Astrocyte (in vitro differentiated cells and primary cell): Measurements from ENCODE around the gene SYDE2. TPM values are rescaled to one million over a fixed set of nuclear protein-coding genes. Genes with fewer than 3 reads are reported as not detected.

Experiments
- DNase-seq: peaks from one replicate; pipeline ENCODE4 v3.0.0-alpha.2; 2010; ENCODE audit warnings: low read depth
- FAIRE-seq: peaks from 2 replicates; lab custom pipeline; 2011; peaks lifted over from hg19 to GRCh38; lab: Jason Lieb, UNC
- H2AFZ ChIP-seq: 2 replicates; pipeline ENCODE4 v1.6.0; 2012; ENCODE audit warnings: low read depth, low read length, inconsistent platforms
- H3K27ac ChIP-seq: 2 replicates; pipeline ENCODE4 v1.5.1; 2011; ENCODE audit warnings: low read depth, low read length, inconsistent platforms
- H3K27me3 ChIP-seq: 2 replicates; pipeline ENCODE4 v1.6.0; 2011; ENCODE audit warnings: low read length, inconsistent platforms; ENCODE audit not compliant: insufficient read depth
- H3K36me3 ChIP-seq: 2 replicates; pipeline ENCODE4 v1.5.1; 2011; ENCODE audit warnings: low read length, inconsistent platforms; ENCODE audit not compliant: insufficient read depth
- H3K4me1 ChIP-seq: 2 replicates; pipeline ENCODE4 v1.5.1; 2011; ENCODE audit warnings: low read length, inconsistent platforms; ENCODE audit not compliant: insufficient read depth
- H3K4me2 ChIP-seq: 2 replicates; pipeline ENCODE4 v1.6.0; 2012; ENCODE audit warnings: low read length, inconsistent platforms
- H3K4me3 ChIP-seq: 2 replicates; pipeline ENCODE4 v1.5.1; 2011; ENCODE audit warnings: low read depth, mild to moderate bottlenecking, low read length, inconsistent platforms; ENCODE audit not compliant: insufficient read depth
- H3K79me2 ChIP-seq: 2 replicates; pipeline ENCODE4 v1.6.0; 2012; ENCODE audit warnings: mild to moderate bottlenecking, low read length, inconsistent platforms; ENCODE audit not compliant: insufficient read depth
- H3K9ac ChIP-seq: 2 replicates; pipeline ENCODE4 v1.6.0; 2012; ENCODE audit warnings: mild to moderate bottlenecking, low read length, inconsistent platforms
- H3K9me3 ChIP-seq: 2 replicates; pipeline ENCODE4 v1.5.1; 2012; ENCODE audit warnings: low read depth, mild to moderate bottlenecking, low read length, inconsistent platforms; ENCODE audit not compliant: insufficient read depth
- H4K20me1 ChIP-seq: 2 replicates; pipeline ENCODE4 v1.6.0; 2012; ENCODE audit warnings: low read length, inconsistent platforms; ENCODE audit not compliant: insufficient read depth
- H3K27ac Mint-ChIP-seq: one replicate; pipeline ENCODE4 v1.8.0; 2021; ENCODE audit warnings: mild to moderate bottlenecking, mixed read lengths; ENCODE audit not compliant: unreplicated experiment
- H3K27me3 Mint-ChIP-seq: one replicate; pipeline ENCODE4 v1.8.0; 2021; ENCODE audit warnings: low read depth, mixed read lengths; ENCODE audit not compliant: unreplicated experiment
- H3K36me3 Mint-ChIP-seq: one replicate; pipeline ENCODE4 v1.8.0; 2021; ENCODE audit warnings: low read depth, mixed read lengths; ENCODE audit not compliant: unreplicated experiment
- H3K4me1 Mint-ChIP-seq: one replicate; pipeline ENCODE4 v1.8.0; 2021; ENCODE audit warnings: low read depth, mixed read lengths; ENCODE audit not compliant: unreplicated experiment
- H3K4me3 Mint-ChIP-seq: one replicate; pipeline ENCODE4 v1.8.0; 2021; ENCODE audit warnings: mild to moderate bottlenecking, moderate library complexity, mixed read lengths; ENCODE audit not compliant: unreplicated experiment
- H3K9me3 Mint-ChIP-seq: one replicate; pipeline ENCODE4 v1.8.0; 2021; ENCODE audit warnings: mild to moderate bottlenecking, mixed read lengths; ENCODE audit not compliant: unreplicated experiment
- CTCF ChIP-seq: IDR thresholded peaks from 2 replicates; pipeline ENCODE4 v1.5.1; 2011; ENCODE audit warnings: low read depth, mild to moderate bottlenecking, inconsistent platforms, low read length, moderate library complexity; ENCODE audit not compliant: insufficient read depth
- EZH2 ChIP-seq: IDR thresholded peaks from 2 replicates; pipeline ENCODE4 v1.6.1; 2012; ENCODE audit warnings: mild to moderate bottlenecking, low read length, inconsistent platforms; ENCODE audit not compliant: insufficient read depth
- total RNA-seq: library from RNA; stranded (reverse); gene quantifications from 2 replicates; pipeline ENCODE4 v1.2.1, GENCODE V29; 2021

SYDE2 gene
- total RNA-seq, 1 donor from 2014 or later = 9.9 TPM

DNA sequence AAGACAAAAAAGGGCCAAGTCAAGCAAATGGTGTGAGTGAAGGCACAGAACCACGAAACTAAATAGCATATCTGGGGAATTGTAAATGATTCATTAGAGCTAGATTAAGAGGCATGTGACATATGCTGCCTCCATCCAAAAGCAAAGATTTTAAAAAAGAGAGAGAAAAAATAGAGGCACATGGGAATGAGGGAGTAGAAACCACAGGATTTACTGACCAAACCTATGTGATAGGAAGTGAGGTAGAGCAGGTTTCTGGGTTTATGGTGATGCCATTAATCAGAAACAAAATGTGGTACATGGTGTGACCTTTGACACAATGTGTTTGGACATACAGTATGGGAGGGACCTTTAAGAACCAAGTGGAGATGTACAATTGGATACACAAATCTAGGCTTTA lies 45.1 kb upstream of the SYDE2 start:
- no peak overlapping the region for H2AFZ ChIP-seq
- peaks cover 7% of the 10 kb centered on the region for H3K4me1 ChIP-seq
- no peak overlapping the region for H3K4me3 Mint-ChIP-seq
- H3K9ac ChIP-seq = no peak overlapping the region
- DNase-seq (no peak), FAIRE-seq (no peak)
- peaks cover 33% of the 10 kb centered on the region for H3K4me1 Mint-ChIP-seq
- H3K27ac Mint-ChIP-seq = peak overlapping the region; percentile 44
- no peaks in the 10 kb centered on the region for H3K27me3 ChIP-seq
- no peak overlapping the region for H3K4me3 ChIP-seq
- no peaks in the 10 kb centered on the region for H4K20me1 ChIP-seq
- no peaks in the 10 kb centered on the region for H3K79me2 ChIP-seq
- peaks cover 8% of the 10 kb centered on the region for H3K9me3 Mint-ChIP-seq
- H3K27ac ChIP-seq = no peak overlapping the region
- TF ChIP-seq EZH2 (no peak), CTCF (no peak)
- H3K27me3 Mint-ChIP-seq = no peaks in the 10 kb centered on the region
- no peak overlapping the region for H3K4me2 ChIP-seq
- no peaks in the 10 kb centered on the region for H3K36me3 ChIP-seq
- H3K36me3 Mint-ChIP-seq = peaks cover 12% of the 10 kb centered on the region
- no peaks in the 10 kb centered on the region for H3K9me3 ChIP-seq

GRCh38 chr1:85245456-85245855 lies 44.6 kb upstream of the SYDE2 start:
- no peaks in the 10 kb centered on the region for H3K79me2 ChIP-seq
- Mint-ChIP-seq H3K4me3 (no peak overlapping the region), H3K4me1 (peaks cover 37% of the 10 kb centered on the region), H3K27me3 (no peaks in the 10 kb centered on the region), H3K36me3 (peaks cover 11% of the 10 kb centered on the region), H3K9me3 (peaks cover 8% of the 10 kb centered on the region), H3K27ac (peak overlapping the region; percentile 78)
- H3K27me3 ChIP-seq = no peaks in the 10 kb centered on the region
- no peaks in the 10 kb centered on the region for H3K9me3 ChIP-seq
- TF ChIP-seq EZH2 (no peak), CTCF (no peak)
- no peak overlapping the region for H3K4me2 ChIP-seq
- FAIRE-seq (no peak), DNase-seq (no peak)
- H3K27ac ChIP-seq = no peak overlapping the region
- peaks cover 7% of the 10 kb centered on the region for H3K4me1 ChIP-seq
- H3K36me3 ChIP-seq = no peaks in the 10 kb centered on the region
- no peaks in the 10 kb centered on the region for H4K20me1 ChIP-seq
- H3K4me3 ChIP-seq = no peak overlapping the region
- no peak overlapping the region for H3K9ac ChIP-seq
- no peak overlapping the region for H2AFZ ChIP-seq

DNA sequence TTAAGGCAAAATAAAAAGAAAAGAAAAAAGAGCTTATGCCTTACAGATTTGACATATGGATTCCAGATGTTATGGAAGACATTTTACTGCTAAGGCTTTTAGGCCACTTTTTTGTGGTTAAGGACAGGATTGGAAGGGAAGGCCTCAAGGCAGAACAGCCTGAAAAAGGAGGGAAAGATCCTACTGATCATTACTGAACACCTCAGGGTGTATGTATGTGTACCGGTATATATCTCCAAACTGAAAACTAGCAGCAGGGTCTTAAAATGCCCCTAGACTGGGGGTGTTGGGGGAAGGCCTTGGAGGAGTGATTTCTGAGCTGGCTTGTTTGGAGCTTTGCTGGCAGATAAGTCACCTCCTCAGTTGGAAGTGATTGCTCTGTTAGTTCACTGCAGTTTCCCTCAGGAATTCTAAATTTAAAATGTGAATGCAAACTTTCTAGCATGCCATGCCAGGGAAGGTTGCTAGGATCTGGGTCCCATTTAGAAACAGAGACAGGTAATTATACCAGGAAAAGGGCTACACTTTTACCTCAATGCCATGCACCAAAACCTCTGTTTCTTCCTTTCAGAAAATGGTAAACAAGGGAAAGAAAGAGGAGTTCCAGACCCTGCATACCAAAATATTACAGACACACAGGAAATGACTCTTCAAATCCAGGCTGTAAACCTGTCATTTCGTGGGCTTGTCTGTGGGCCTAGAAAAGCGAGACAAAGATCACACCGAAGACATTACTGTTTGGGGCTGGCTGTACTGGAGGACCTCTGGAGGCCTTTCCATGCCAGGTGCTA lies 43.6 kb upstream of the SYDE2 start:
- Histone ChIP-seq H3K79me2 (no peaks in the 10 kb centered on the region), H3K4me3 (no peak overlapping the region), H2AFZ (peak overlapping the region; percentile 70), H3K27ac (no peak overlapping the region), H3K27me3 (no peaks in the 10 kb centered on the region), H3K9ac (no peak overlapping the region), H3K4me2 (peak overlapping the region; percentile 57), H3K4me1 (peaks cover 10% of the 10 kb centered on the region), H3K9me3 (no peaks in the 10 kb centered on the region), H3K36me3 (no peaks in the 10 kb centered on the region), H4K20me1 (no peaks in the 10 kb centered on the region)
- FAIRE-seq = peak; percentile 34
- Mint-ChIP-seq H3K4me3 (peak overlapping the region; percentile 65), H3K27me3 (no peaks in the 10 kb centered on the region), H3K4me1 (peaks cover 42% of the 10 kb centered on the region), H3K36me3 (peaks cover 3% of the 10 kb centered on the region), H3K9me3 (peaks cover 2% of the 10 kb centered on the region), H3K27ac (peak overlapping the region; percentile 88)
- DNase-seq = peak; percentile 8
- no peak for TF ChIP-seq EZH2
- TF ChIP-seq CTCF = no peak
